Camera-type eye (tissue), 1 donor: Measurements from ENCODE around the gene SP5. TPM values are rescaled to one million over a fixed set of nuclear protein-coding genes. Genes with fewer than 3 reads are reported as not detected.

Source experiments
- total RNA-seq: library from RNA; depleted of rRNA; stranded (reverse); fragments of >200 nt; gene quantifications from one replicate; pipeline ENCODE4 v1.2.3, GENCODE V29; 2014

SP5 gene
- total RNA-seq: 0.77 TPM

DNA sequence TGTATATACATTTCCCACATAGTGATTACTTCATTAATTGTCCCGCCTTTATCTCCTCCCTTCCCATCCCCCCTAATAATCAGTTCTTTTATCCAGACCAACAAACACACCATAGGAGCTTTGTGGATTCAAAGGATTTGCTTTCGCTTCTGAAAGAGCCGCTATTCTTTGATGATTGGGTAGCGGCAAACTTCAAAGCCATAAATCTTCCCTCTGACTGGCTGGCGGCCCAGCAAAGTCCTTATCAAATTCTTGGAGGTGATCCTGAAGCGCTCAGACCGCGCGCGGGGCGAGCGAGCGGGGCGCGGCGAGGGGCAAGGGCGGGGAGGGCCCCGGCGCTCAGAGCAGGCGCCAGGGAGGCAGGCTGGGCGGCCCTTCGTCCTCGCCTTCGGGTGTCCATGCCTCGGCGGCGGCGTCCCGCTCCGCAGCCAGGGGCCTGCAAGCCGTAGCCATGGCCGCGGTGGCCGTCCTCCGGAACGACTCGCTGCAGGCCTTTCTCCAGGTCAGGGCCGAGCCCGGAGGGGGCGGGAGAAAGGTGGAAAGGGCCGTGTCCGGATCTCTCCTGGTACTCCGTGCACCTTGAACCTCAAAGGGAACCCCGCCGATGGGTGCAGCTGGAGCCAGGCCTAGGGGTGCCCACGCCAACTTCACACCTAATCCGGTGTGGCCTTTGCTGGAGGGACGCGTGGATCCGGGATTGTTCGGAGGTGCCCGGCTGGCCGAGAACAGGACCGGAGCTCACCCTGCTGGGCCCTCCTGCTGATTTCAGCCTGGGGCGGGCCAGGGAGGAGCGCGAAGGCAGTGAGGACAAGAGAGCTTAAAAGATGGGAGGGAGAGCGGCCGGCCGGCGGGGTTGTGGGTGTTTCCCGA is at the start of gene SP5:
TSS of gene SP5 (plus strand) at position 276 of the 870 bp plus-strand sequence. CDS start at position 452, 176 bp downstream.

Other genes with a start within 250 kb of the SP5 start
- not detected for gene ERICH2, start 55.0 kb downstream of the SP5 start, total RNA-seq
- 25.1 TPM for gene GAD1, start 101.5 kb downstream of the SP5 start, total RNA-seq
- 44.5 TPM for gene GORASP2, start 213.9 kb downstream of the SP5 start, total RNA-seq